ENCODE data around the gene TWF2. TPM values are rescaled to one million over a fixed set of nuclear protein-coding genes. Genes with fewer than 3 reads are reported as not detected.

The TWF2 gene
- polyA plus RNA-seq, 1 donor from 2014 or later = 61.7 TPM

- Histone ChIP-seq H4K20me1 (ENCODE audit: insufficient read depth) (no peaks in the 10 kb centered on the region), H3K27me3 (ENCODE audit: insufficient read depth, low read depth, low read length) (no peaks in the 10 kb centered on the region), H3K9me3 (ENCODE audit: low read length) (no peaks in the 10 kb centered on the region), H3K36me3 (ENCODE audit: insufficient read depth, low read length) (no peaks in the 10 kb centered on the region), H3F3A (ENCODE audit: insufficient read depth, low read length, poor library complexity, severe bottlenecking) (no peaks in the 10 kb centered on the region), H3K4me3 (ENCODE audit: low read length) (no peak overlapping the region), H3K79me2 (replicated peaks; ENCODE audit: insufficient read depth, low read length) (no peaks in the 10 kb centered on the region), H3K9me2 (ENCODE audit: insufficient read depth, low read length) (no peaks in the 10 kb centered on the region), H3K9ac (ENCODE audit: low read length) (no peak overlapping the region), H3K27ac (ENCODE audit: low read length) (no peak overlapping the region), H2AFZ (ENCODE audit: low read depth, low read length) (no peak overlapping the region), H3K4me2 (ENCODE audit: low read length) (no peak overlapping the region)
- TF ChIP-seq TAF1 (IDR thresholded peaks at IDR 0.05; ENCODE audit: low read depth) (no peak), RAD21 (conservative IDR thresholded peaks at IDR 0.05) (no peak), SMC3 (conservative IDR thresholded peaks at IDR 0.05; ENCODE audit: poor library complexity) (no peak)
Observed at GRCh38 chr3:52181543-52181942, 57.4 kb downstream of the TWF2 start.

Small RNA genes within 50 kb of the gene (small RNA-seq; reads per million reads assigned to genes)
- gene MIRLET7G = 3,330 to 4,703 (median 4,650) reads per million in 3 experiments

Other genes with a start within 250 kb of the TWF2 start
- 846 and 977 TPM in 2 replicates for gene RPL29, start 243.3 kb downstream of the TWF2 start, polyA plus RNA-seq
- 8.5 and 9.3 TPM in 2 replicates for gene DUSP7, start 182.6 kb downstream of the TWF2 start, polyA plus RNA-seq
- gene POC1A, start 84.7 kb downstream of the TWF2 start, polyA plus RNA-seq = 0.96 and 1.3 TPM in 2 replicates
- 66.0 and 66.7 TPM in 2 replicates for gene ALAS1, start 41.0 kb downstream of the TWF2 start, polyA plus RNA-seq
- gene TLR9, start 13.5 kb downstream of the TWF2 start, polyA plus RNA-seq = not detected in 2 replicates
- gene PPM1M, start 6.6 kb upstream of the TWF2 start, polyA plus RNA-seq = 1.1 and 1.6 TPM in 2 replicates
- 151 and 163 TPM in 2 replicates for gene WDR82, start 39.5 kb upstream of the TWF2 start, polyA plus RNA-seq
- 5.0 and 5.8 TPM in 2 replicates for gene GLYCTK, start 48.7 kb upstream of the TWF2 start, polyA plus RNA-seq
- gene DNAH1, start 77.2 kb upstream of the TWF2 start, polyA plus RNA-seq = 5.4 and 6.0 TPM in 2 replicates
- gene BAP1, start 170.8 kb upstream of the TWF2 start, polyA plus RNA-seq = 107 and 142 TPM in 2 replicates
- 8.8 and 11.5 TPM in 2 replicates for gene PHF7, start 171.5 kb upstream of the TWF2 start, polyA plus RNA-seq
- gene SEMA3G, start 205.9 kb upstream of the TWF2 start, polyA plus RNA-seq = not detected in 2 replicates
- gene TNNC1, start 214.9 kb upstream of the TWF2 start, polyA plus RNA-seq = 2.2 TPM in 1 of 2 replicates, not detected in the other
- 88.9 and 107 TPM in 2 replicates for gene NISCH, start 216.4 kb upstream of the TWF2 start, polyA plus RNA-seq

Measured in neural cell (in vitro differentiated cells).